Transverse colon (tissue), 3 donors: ENCODE data around the gene APBB2.

Experiments used
- POLR2A ChIP-seq: fragments of 450-650 bp; IDR thresholded peaks from one replicate; pipeline ENCODE4 v1.6.1; 2016; ENCODE audit warnings: antibody characterized with exemption, mild to moderate bottlenecking, moderate library complexity
- TF ChIP-seq, protein P1 (sequence below), 5 experiments: fragments of 200-600 bp in 3 of 5; fragments of 450-650 bp in 2 of 5; sonication (generic) in 3 of 5; IDR thresholded peaks; 1 replicate in 2 of 5; 2 replicates in 3 of 5; pipeline ENCODE4 v1.5.1; 2016 to 2017; ENCODE audit warnings: antibody characterized with exemption in 5 of 5, inconsistent platforms in 3 of 5, mild to moderate bottlenecking in 2 of 5, moderate library complexity in 1 of 5

- TF ChIP-seq, protein P1, sequence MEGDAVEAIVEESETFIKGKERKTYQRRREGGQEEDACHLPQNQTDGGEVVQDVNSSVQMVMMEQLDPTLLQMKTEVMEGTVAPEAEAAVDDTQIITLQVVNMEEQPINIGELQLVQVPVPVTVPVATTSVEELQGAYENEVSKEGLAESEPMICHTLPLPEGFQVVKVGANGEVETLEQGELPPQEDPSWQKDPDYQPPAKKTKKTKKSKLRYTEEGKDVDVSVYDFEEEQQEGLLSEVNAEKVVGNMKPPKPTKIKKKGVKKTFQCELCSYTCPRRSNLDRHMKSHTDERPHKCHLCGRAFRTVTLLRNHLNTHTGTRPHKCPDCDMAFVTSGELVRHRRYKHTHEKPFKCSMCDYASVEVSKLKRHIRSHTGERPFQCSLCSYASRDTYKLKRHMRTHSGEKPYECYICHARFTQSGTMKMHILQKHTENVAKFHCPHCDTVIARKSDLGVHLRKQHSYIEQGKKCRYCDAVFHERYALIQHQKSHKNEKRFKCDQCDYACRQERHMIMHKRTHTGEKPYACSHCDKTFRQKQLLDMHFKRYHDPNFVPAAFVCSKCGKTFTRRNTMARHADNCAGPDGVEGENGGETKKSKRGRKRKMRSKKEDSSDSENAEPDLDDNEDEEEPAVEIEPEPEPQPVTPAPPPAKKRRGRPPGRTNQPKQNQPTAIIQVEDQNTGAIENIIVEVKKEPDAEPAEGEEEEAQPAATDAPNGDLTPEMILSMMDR (IDR thresholded peaks at IDR 0.05), result no peak
- TF ChIP-seq POLR2A, result no peak
These were observed 199.2 kb downstream of the APBB2 start for GRCh38 chr4:41015016-41015675.
